ENCODE data around the gene CD1B. TPM values are rescaled to one million over a fixed set of nuclear protein-coding genes. Genes with fewer than 3 reads are reported as not detected.
A peak's percentile ranks its signal among the peaks of the same experiment; 100 is the strongest.
"Not testable (repeated sequence)": the region's sequence is repeated elsewhere in the genome, so short reads cannot be mapped to it uniquely, and the experiment has no call there.

The CD1B gene
- total RNA-seq, 8 experiments from 2014 or later, result 0.24 TPM; not detected in 7

DNA sequence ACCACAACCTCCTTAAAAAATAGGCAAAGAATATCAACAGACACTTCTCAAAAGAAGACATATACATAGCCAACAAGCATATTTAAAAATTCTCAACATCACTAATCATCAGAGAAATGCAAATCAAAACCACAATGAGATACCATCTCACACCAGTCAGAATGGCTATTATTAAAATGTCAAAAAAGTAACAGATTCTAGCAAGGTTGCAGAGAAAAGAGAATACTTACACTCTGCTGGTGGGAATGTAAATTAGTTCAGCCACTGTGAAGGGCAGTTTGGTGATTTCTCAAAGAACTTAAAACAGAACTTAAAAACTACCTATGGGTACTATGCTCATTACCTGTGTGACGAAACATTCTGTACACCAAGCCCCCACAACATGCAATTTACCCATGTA, 20.7 kb downstream of the CD1B start:
- Histone ChIP-seq H3K4me3 (no peak overlapping the region), H3K27ac (no peak overlapping the region), H3K4me1 (replicated peaks in 1 of 2) (no peaks in the 10 kb centered on the region)
- 10 to 87% (median 67%) methylated on average over 1 of the region's 1 CpG; no CpG with 5 or more reads in 1 of the 10 experiments for WGBS, 10 experiments
- in situ Hi-C loops (cut with MboI; ENCODE audit: low pct_unique_long_range_greater_than_20kb in 2 of 9, low sequenced_read_pairs in 9 of 9, unreplicated experiment in 9 of 9), result no loop called here
- ATAC-seq (replicated peaks in 6 of 8), result no peak

DNA sequence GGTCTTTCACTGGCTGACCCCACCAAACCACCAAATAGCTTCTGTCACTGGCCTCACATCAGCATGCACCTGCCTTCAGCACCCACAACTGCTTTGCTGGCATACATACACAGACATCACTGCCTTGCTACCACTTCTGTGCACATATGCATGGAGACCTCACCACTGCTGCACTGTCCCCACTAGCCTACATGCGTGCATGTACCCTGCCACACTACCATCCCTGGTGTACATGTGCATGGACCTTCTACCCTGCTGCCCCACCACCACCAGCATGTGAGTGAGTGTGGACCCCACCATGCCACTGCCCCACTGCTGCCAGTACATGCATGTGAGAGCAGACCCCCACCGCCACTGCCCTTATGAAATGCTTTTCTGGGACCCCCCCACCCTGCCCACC, 35.5 kb downstream of the CD1B start:
- no peak overlapping the region for H3K27ac ChIP-seq
- in situ Hi-C loops (cut with MboI; ENCODE audit: low pct_unique_long_range_greater_than_20kb in 2 of 9, low sequenced_read_pairs in 9 of 9, unreplicated experiment in 9 of 9), result no loop called here
- no peak for ATAC-seq (replicated peaks in 6 of 8)
- H3K4me1 ChIP-seq (replicated peaks in 1 of 2), result no peaks in the 10 kb centered on the region
- no peak overlapping the region for H3K4me3 ChIP-seq
- WGBS, 10 experiments, result 80% methylated on average over 1 of the region's 2 CpGs; no CpG with 5 or more reads in 9 of the 10 experiments

DNA sequence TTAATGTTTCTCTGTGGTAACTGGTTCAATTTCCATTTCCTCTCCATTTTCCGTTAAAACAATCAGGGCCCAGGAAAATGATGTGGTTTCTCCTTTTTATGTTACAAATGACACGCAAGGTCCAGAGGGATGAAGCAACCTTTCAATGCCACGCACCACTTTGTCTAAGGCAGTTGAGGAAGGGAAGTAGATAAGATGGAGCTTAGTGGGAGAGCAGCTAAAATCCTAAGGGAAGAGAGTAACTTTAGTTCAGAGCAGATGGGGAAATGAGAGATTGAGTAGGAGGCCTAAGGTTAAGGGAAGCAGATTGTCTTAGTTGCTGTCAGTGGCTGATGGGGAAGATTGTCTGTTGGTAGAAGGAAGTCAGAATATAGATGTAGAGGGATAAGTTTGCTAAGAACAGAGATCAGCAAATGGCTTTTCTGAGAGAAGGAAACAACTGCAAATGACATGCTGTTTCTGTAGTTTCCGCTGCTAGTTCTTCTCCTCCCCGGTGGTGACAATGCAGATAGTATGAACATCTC, 40.9 kb downstream of the CD1B start:
- ATAC-seq (replicated peaks in 6 of 8), result no peak
- 11 to 100% (median 80%) methylated on average over 1 to 5 of the region's 5 CpGs; no CpG with 5 or more reads in 1 of the 10 experiments for WGBS, 10 experiments
- H3K4me1 ChIP-seq (replicated peaks in 1 of 2), result no peaks in the 10 kb centered on the region
- H3K4me3 ChIP-seq, result no peak overlapping the region
- no peak overlapping the region for H3K27ac ChIP-seq
- in situ Hi-C loops (cut with MboI; ENCODE audit: low pct_unique_long_range_greater_than_20kb in 2 of 9, low sequenced_read_pairs in 9 of 9, unreplicated experiment in 9 of 9), result no loop called here

DNA sequence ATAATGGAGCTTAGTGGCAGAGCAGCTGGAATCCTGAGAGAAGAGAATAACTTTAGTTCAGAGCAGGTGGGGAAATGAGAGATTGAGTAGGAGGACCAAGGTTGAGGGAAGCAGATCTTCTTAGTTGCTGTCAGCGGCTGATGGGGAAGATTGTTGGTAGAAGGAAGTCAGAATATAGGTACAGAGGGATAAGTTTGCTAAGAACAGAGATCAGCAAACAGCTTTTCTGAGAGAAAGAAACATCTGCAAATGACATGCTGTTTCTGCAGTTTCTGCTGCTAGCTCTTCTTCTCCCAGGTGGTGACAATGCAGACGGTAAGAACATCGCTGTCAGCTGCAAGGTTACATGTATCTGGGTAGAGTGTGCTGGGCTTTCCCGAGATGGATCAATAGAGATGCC, 41.5 kb downstream of the CD1B start, which contains the start of gene CD1C:
CD1C (plus strand) TSS at position 113 of the 400 bp plus-strand sequence; CDS start at position 255, 142 bp downstream.
- in situ Hi-C loops (cut with MboI; ENCODE audit: low pct_unique_long_range_greater_than_20kb in 2 of 9, low sequenced_read_pairs in 9 of 9, unreplicated experiment in 9 of 9), result no loop called here
- ATAC-seq (replicated peaks in 6 of 8), result no peak
- Histone ChIP-seq H3K4me3 (no peak within 1 kb of the TSS), H3K4me1 (replicated peaks in 1 of 2) (no peaks in the 10 kb centered on the region), H3K27ac (no peak within 1 kb of the TSS)
- WGBS, 10 experiments, result 0 to 93% (median 78%) methylated on average over 1 to 4 of the region's 4 CpGs

DNA sequence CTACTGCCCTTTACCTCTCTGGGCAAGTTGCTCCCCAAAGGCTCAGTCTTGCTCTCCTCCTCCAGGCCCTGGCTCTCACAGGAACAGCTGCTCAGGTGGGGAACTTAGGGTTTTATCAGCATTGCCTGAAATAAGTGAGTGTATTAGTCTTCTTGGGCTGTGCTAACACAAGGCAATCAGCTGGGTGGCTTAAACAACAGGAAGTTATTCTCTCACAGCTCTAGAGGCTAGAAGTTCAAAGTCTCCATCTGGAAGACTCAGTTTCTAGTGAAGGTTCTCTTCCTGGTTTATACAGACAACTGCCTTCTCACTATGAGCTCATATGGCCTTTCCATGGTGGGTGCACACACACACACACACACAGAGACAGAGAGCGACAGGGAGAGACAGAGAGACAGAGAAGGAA, 44.4 kb downstream of the CD1B start:
- ATAC-seq (replicated peaks in 6 of 8), result no peak
- Histone ChIP-seq H3K4me1 (replicated peaks in 1 of 2) (no peaks in the 10 kb centered on the region), H3K4me3 (no peak overlapping the region), H3K27ac (no peak overlapping the region)
- in situ Hi-C loops (cut with MboI; ENCODE audit: low pct_unique_long_range_greater_than_20kb in 2 of 9, low sequenced_read_pairs in 9 of 9, unreplicated experiment in 9 of 9), result no loop called here
- 0 to 100% (median 83%) methylated on average over 1 of the region's 1 CpG; no CpG with 5 or more reads in 7 of the 10 experiments for WGBS, 10 experiments

DNA sequence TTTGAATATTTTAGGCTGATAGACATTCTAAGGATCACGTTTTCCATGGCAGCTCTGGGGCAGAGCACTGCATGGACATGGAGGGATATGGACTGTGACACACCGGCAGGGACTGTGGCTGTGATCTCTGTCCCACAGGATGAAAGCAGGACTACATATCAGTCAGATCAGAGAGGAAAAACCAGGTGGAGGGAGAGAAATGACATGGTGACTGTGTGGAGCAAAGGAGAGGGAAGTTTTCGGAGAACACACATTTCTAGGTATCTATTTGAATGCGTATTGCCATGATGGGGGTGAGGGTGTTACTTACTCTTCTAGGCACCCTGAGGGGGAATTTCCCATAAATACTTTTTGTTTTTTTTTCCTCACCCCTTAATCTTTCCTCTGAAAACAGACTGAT, 44.8 kb downstream of the CD1B start:
- Histone ChIP-seq H3K4me3 (no peak overlapping the region), H3K27ac (no peak overlapping the region), H3K4me1 (replicated peaks in 1 of 2) (no peaks in the 10 kb centered on the region)
- 22 to 100% (median 71%) methylated on average over 1 to 4 of the region's 4 CpGs; no CpG with 5 or more reads in 1 of the 10 experiments for WGBS, 10 experiments
- ATAC-seq (replicated peaks in 6 of 8), result no peak
- in situ Hi-C loops (cut with MboI; ENCODE audit: low pct_unique_long_range_greater_than_20kb in 2 of 9, low sequenced_read_pairs in 9 of 9, unreplicated experiment in 9 of 9), result no loop called here

DNA sequence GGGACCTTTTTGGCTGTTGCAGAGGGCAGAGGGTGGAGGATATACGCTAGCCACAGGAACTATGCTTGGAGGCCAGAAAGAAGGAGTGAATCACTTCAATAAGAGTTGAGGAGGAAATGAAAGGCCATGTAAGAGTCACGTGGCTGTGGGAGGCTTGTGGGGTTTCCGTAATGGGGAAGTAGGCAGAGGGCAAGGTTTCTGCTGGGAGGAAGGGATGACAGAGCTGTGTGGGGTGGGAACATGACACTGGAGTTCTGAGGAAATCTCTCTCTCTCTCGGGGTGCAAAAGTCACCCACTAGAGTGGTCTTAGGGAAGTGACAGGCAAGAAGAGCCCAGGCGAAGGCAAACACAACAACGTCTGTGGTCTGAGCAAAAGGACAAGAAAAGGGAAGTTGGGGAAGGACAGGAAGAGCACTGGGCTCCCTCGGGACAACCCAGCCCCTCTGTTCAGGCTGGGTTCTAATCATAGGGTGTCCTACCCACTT, 45.5 kb downstream of the CD1B start:
- peak in 1 of 8 experiments; percentile 17 for ATAC-seq (replicated peaks in 6 of 8)
- no peak overlapping the region for H3K4me3 ChIP-seq
- in situ Hi-C loops (cut with MboI; ENCODE audit: low pct_unique_long_range_greater_than_20kb in 2 of 9, low sequenced_read_pairs in 9 of 9, unreplicated experiment in 9 of 9), result no loop called here
- H3K4me1 ChIP-seq (replicated peaks in 1 of 2), result no peaks in the 10 kb centered on the region
- H3K27ac ChIP-seq, result no peak overlapping the region
- WGBS, 10 experiments, result 6 to 86% (median 48%) methylated on average over 1 to 7 of the region's 7 CpGs

DNA sequence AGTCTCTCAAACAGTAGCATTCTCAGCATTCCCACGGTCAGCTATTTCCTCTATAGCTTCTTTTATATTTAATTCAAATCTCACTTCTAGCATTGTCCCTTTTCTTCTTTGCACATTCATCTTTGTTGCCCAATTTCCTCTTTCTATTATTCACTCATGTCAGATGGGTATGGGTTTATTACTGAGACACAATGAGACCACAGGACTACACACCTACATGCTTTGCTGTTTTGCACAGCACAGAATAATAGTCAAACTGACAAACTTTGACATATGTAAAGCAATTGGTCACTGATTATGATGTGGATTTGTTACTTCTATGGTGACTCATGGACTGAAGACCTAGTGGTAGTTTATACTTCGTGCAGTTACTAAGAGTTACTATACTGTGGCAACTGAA, 47.4 kb downstream of the CD1B start:
- in situ Hi-C loops (cut with MboI; ENCODE audit: low pct_unique_long_range_greater_than_20kb in 2 of 9, low sequenced_read_pairs in 9 of 9, unreplicated experiment in 9 of 9), result no loop called here

DNA sequence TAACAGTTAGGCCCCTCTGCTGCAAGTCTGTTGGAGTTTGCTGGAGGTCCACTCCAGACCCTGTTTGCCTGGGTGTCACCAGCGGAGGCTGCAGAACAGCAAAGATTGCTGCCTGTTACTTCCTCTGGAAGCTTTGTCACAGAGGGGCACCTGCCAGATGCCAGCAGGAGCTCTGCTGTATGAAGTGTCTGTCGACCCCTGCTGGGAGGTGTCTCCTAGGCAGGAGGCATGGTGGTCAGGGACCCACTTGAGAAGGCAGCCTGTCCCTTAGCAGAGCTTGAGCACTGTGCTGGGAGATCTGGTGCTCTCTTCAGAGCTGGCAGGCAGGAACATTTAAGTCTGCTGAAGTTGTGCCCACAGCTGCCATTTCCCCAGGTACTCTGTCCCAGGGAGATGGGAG, 48.9 kb downstream of the CD1B start:
- in situ Hi-C loops (cut with MboI; ENCODE audit: low pct_unique_long_range_greater_than_20kb in 2 of 9, low sequenced_read_pairs in 9 of 9, unreplicated experiment in 9 of 9); H3K4me1 ChIP-seq (replicated peaks in 1 of 2); ATAC-seq (replicated peaks in 6 of 8); H3K4me3 ChIP-seq; H3K27ac ChIP-seq: not testable (repeated sequence)
- WGBS, 10 experiments, result 0 to 100% (median 60%) methylated on average over 1 to 2 of the region's 2 CpGs; no CpG with 5 or more reads in 3 of the 10 experiments

More for the DNA sequence above, 47.4 kb downstream of the CD1B start:
- H3K4me1 ChIP-seq (replicated peaks in 1 of 2), result no peaks in the 10 kb centered on the region
- 0 to 75% (median 42%) methylated on average over 1 to 2 of the region's 2 CpGs; no CpG with 5 or more reads in 1 of the 10 experiments for WGBS, 10 experiments
- no peak overlapping the region for H3K27ac ChIP-seq
- no peak for ATAC-seq (replicated peaks in 6 of 8)
- H3K4me3 ChIP-seq, result no peak overlapping the region

Other genes with a start within 250 kb of the CD1B start
- gene CD1D, start 150.6 kb downstream of the CD1B start, total RNA-seq, result 1 to 10 TPM in 1 of 8 experiments, under 1 TPM in 5, not detected in 2; 0.16 to 1.4 (median 0.20) TPM
- under 1 TPM in 2 of 8 experiments, not detected in 6; 0.17 to 0.47 TPM for gene CD1A, start 77.1 kb downstream of the CD1B start, total RNA-seq
- gene CD1C, start 41.6 kb downstream of the CD1B start, total RNA-seq, result under 1 TPM in 1 of 8 experiments, not detected in 7; 0.62 TPM
- gene CD1E, start 22.4 kb upstream of the CD1B start, total RNA-seq, result under 1 TPM in 2 of 8 experiments, not detected in 6; 0.21 to 0.76 TPM
- under 1 TPM in 3 of 8 experiments, not detected in 5; 0.23 to 0.43 (median 0.29) TPM for gene OR10T2, start 67.9 kb upstream of the CD1B start, total RNA-seq
- gene OR10K2, start 94.7 kb upstream of the CD1B start, total RNA-seq, result 1 to 10 TPM in 1 of 8 experiments, under 1 TPM in 3, not detected in 4; 0.09 to 1.3 (median 0.28) TPM
- gene OR10K1, start 130.3 kb upstream of the CD1B start, total RNA-seq, result 1 to 10 TPM in 1 of 8 experiments, under 1 TPM in 4, not detected in 3; 0.15 to 1.3 (median 0.38) TPM
- gene OR10R2, start 140.7 kb upstream of the CD1B start, total RNA-seq, result not detected
- under 1 TPM in 5 of 8 experiments, not detected in 3; 0.09 to 0.81 (median 0.21) TPM for gene OR6Y1, start 222.9 kb upstream of the CD1B start, total RNA-seq
- gene OR6P1, start 239.0 kb upstream of the CD1B start, total RNA-seq, result 1 to 10 TPM in 1 of 8 experiments, under 1 TPM in 3, not detected in 4; 0.08 to 1.0 (median 0.45) TPM
- gene OR10X1, start 248.4 kb upstream of the CD1B start, total RNA-seq, result under 1 TPM in 3 of 8 experiments, not detected in 5; 0.21 to 1.00 (median 0.49) TPM

All from motor neuron (in vitro differentiated cells).